CD4-positive, alpha-beta memory T cell (primary cell): ENCODE measurements around the gene SORCS2. TPM values are rescaled to one million over a fixed set of nuclear protein-coding genes. Genes with fewer than 3 reads are reported as not detected.
A peak's percentile ranks its signal among the peaks of the same experiment; 100 is the strongest.

Source experiments
- CTCF ChIA-PET: fragments of 350-600 bp; sonication (Branson Sonifier 250); formaldehyde crosslinking; loops from one replicate; lab custom pipeline; 2021; ENCODE audit warnings: inconsistent platforms; ENCODE audit not compliant: partially characterized antibody; lab: Charles Lee
- POLR2A ChIA-PET: fragments of 350-600 bp; sonication (Branson Sonifier 250); formaldehyde crosslinking; loops from one replicate; lab custom pipeline; 2021; ENCODE audit not compliant: partially characterized antibody; lab: Charles Lee
- DNase-seq, 5 donors: peaks; one replicate each; pipeline versions ENCODE4 v3.0.0 to v3.0.0-alpha.2; 2020 to 2022; ENCODE audit warnings: mixed read lengths in 1 of 5
- H3K27ac ChIP-seq: one replicate; pipeline ENCODE4 v1.7.0; 2013; ENCODE audit warnings: low read depth, low read length
- H3K27me3 ChIP-seq: 2 replicates; pipeline ENCODE4 v1.7.0; 2013; ENCODE audit warnings: mild to moderate bottlenecking, low read length, moderate library complexity; ENCODE audit not compliant: insufficient read depth
- H3K36me3 ChIP-seq: 2 replicates; pipeline ENCODE4 v1.7.0; 2013; ENCODE audit warnings: mild to moderate bottlenecking, low read length, moderate library complexity; ENCODE audit not compliant: insufficient read depth
- H3K4me1 ChIP-seq: 2 replicates; pipeline ENCODE4 v1.7.0; 2013; ENCODE audit warnings: mild to moderate bottlenecking, low read length, moderate library complexity; ENCODE audit not compliant: insufficient read depth
- H3K4me3 ChIP-seq, 2 donors: one replicate each; pipeline ENCODE4 v1.7.0; 2013; ENCODE audit warnings: low read length in 2 of 2, mild to moderate bottlenecking in 1 of 2
- H3K9me3 ChIP-seq, 2 donors: one replicate each; pipeline ENCODE4 v1.7.0; 2013; ENCODE audit warnings: low read length in 2 of 2, control low read depth in 1 of 2; ENCODE audit not compliant: control insufficient read depth in 1 of 2
- H3K27ac Mint-ChIP-seq, 7 donors: one replicate each; pipeline ENCODE4 v1.8.0; 2020 to 2021; ENCODE audit warnings: mixed read lengths in 7 of 7, mild to moderate bottlenecking in 6 of 7, inconsistent platforms in 3 of 7, moderate library complexity in 3 of 7
- H3K27me3 Mint-ChIP-seq, 2 donors: one replicate each; pipeline ENCODE4 v1.8.0; 2020 to 2021; ENCODE audit warnings: mixed read lengths in 2 of 2
- H3K36me3 Mint-ChIP-seq, 2 donors: one replicate each; pipeline ENCODE4 v1.8.0; 2020 to 2021; ENCODE audit warnings: mixed read lengths in 2 of 2, inconsistent platforms in 1 of 2, mild to moderate bottlenecking in 1 of 2
- H3K4me1 Mint-ChIP-seq, 4 donors: one replicate each; pipeline ENCODE4 v1.8.0; 2020 to 2021; ENCODE audit warnings: mixed read lengths in 4 of 4, mild to moderate bottlenecking in 1 of 4
- H3K4me3 Mint-ChIP-seq, 8 donors: one replicate each; pipeline ENCODE4 v1.8.0; 2020 to 2021; ENCODE audit warnings: mixed read lengths in 8 of 8, mild to moderate bottlenecking in 7 of 8, moderate library complexity in 6 of 8, inconsistent platforms in 3 of 8
- H3K9me3 Mint-ChIP-seq, 8 donors: one replicate each; pipeline ENCODE4 v1.8.0; 2020 to 2021; ENCODE audit warnings: mixed read lengths in 8 of 8, mild to moderate bottlenecking in 5 of 8, inconsistent platforms in 3 of 8, moderate library complexity in 1 of 8
- intact Hi-C: fragments of 100-400 bp; cut with micrococcal nuclease; formaldehyde crosslinking; loops from one replicate; pipeline ENCODE4 v1.15.1; 2023
- polyA plus RNA-seq, 2 donors: library from polyadenylated mRNA; unstranded; fragments of 300-500 nt; fragmentation: Illumina TruSeq; gene quantifications; one replicate each; pipeline ENCODE4 v1.2.3, GENCODE V29; 2021
- total RNA-seq, 2 experiments: library from RNA; stranded (reverse); gene quantifications; one replicate each; pipeline ENCODE4 v1.2.3, GENCODE V29; 2021

The SORCS2 gene
- total and polyA plus RNA-seq, 4 experiments from 2014 or later: not detected

DNA sequence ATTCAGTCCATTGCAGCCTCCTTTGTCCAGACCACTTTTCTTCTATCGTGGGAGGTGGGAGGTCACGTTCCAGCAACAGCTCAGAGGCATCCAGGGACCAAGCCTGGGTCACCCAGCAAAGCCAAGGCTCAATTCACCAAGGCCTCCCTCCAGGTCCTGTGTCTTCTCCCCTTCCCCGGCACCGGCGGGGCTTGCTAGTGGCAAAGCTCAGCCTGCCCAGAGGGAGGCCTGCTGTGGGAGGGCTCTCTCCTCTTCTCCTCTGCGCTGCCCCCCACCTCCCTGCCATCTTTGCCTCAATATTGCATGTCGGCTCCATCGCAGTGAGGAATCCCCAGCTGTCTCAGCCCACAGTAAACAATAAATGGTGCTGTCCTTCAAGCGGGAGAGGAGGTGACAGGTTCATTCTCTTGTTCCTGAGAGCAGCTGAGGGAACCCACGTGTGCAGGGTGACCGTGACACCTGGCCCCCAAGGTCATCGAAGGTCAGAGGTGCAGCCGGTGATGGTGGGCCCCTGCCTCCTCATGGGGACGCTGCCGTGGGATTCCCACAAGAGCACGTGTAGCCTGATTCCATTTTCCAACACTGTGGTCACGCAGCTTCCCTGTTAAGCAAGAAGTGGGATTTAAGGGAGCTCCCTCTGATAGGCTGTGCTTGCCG lies 353.9 kb downstream of the SORCS2 start:
- intact Hi-C loops: no loop called here
- H3K27me3 ChIP-seq: no peaks in the 10 kb centered on the region
- Mint-ChIP-seq H3K4me3 (no peak overlapping the region), H3K36me3 (no peaks in the 10 kb centered on the region), H3K4me1 (peaks cover 0 to 1% (median 0%) of the 10 kb centered on the region in 4 donors), H3K27me3 (peaks cover 3 to 13% of the 10 kb centered on the region in 2 donors), H3K27ac (no peak overlapping the region), H3K9me3 (peaks cover 0 to 9% (median 3%) of the 10 kb centered on the region in 8 donors)
- no peaks in the 10 kb centered on the region for H3K36me3 ChIP-seq
- H3K9me3 ChIP-seq: no peaks in the 10 kb centered on the region
- H3K4me1 ChIP-seq: no peaks in the 10 kb centered on the region
- no peak for DNase-seq
- H3K27ac ChIP-seq: no peak overlapping the region
- no peak overlapping the region for H3K4me3 ChIP-seq
- POLR2A ChIA-PET: no interaction called here
- CTCF ChIA-PET: no interaction called here

- Mint-ChIP-seq H3K27me3 (peaks cover 3 to 13% of the 10 kb centered on the region in 2 donors), H3K9me3 (peaks cover 0 to 10% (median 4%) of the 10 kb centered on the region in 8 donors), H3K36me3 (no peaks in the 10 kb centered on the region), H3K4me1 (peaks cover 0 to 1% (median 0%) of the 10 kb centered on the region in 4 donors), H3K27ac (no peak overlapping the region), H3K4me3 (no peak overlapping the region)
- DNase-seq: no peak
- CTCF ChIA-PET: no interaction called here
- Histone ChIP-seq H3K9me3 (peaks cover 0 to under 1% of the 10 kb centered on the region in 2 donors), H3K36me3 (no peaks in the 10 kb centered on the region), H3K27me3 (no peaks in the 10 kb centered on the region), H3K4me1 (no peaks in the 10 kb centered on the region), H3K27ac (no peak overlapping the region), H3K4me3 (no peak overlapping the region)
- intact Hi-C loops: no loop called here
- POLR2A ChIA-PET: no interaction called here
Observed at GRCh38 chr4:7546809-7547367, 354.6 kb downstream of the SORCS2 start.

- Mint-ChIP-seq H3K4me3 (no peak overlapping the region), H3K27me3 (peaks cover 3 to 13% of the 10 kb centered on the region in 2 donors), H3K27ac (no peak overlapping the region), H3K36me3 (no peaks in the 10 kb centered on the region), H3K9me3 (peaks cover 0 to 16% (median 6%) of the 10 kb centered on the region in 8 donors), H3K4me1 (peaks cover 0 to 1% (median 0%) of the 10 kb centered on the region in 4 donors)
- H3K4me1 ChIP-seq: no peaks in the 10 kb centered on the region
- H3K27ac ChIP-seq: no peak overlapping the region
- no peaks in the 10 kb centered on the region for H3K27me3 ChIP-seq
- H3K4me3 ChIP-seq: no peak overlapping the region
- CTCF ChIA-PET: no interaction called here
- POLR2A ChIA-PET: no interaction called here
- DNase-seq: no peak
- peaks cover 0 to 3% of the 10 kb centered on the region in 2 donors for H3K9me3 ChIP-seq
- no peaks in the 10 kb centered on the region for H3K36me3 ChIP-seq
- intact Hi-C loops: no loop called here
Observed at GRCh38 chr4:7547368-7548040, 355.2 kb downstream of the SORCS2 start.

DNA sequence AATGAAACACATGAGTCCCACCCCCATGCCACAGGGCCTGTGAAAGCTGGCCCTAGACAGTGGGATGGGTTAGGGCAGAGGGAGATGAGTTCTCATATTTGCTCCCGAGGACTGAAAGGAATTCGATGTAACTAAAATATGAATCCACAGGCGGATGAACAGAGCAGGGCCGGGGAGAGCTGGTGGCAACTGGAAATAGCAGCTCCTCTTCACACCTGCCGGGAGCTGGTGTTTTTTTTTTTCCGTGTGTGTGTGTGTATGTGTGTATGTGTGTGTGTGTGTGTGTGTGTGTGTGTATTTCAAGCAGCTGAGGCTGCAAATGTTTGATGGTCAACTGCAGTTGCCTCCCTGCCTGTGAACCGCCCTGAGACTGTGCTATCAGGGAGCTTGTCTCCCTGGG lies 357.5 kb downstream of the SORCS2 start:
- peaks cover 8 to 12% of the 10 kb centered on the region in 2 donors for H3K27me3 Mint-ChIP-seq
- ChIA-PET POLR2A (no interaction called here), CTCF (no interaction called here)
- intact Hi-C loops: no loop called here
- Histone ChIP-seq H3K27ac (no peak overlapping the region), H3K4me3 (no peak overlapping the region), H3K4me1 (no peaks in the 10 kb centered on the region), H3K36me3 (no peaks in the 10 kb centered on the region), H3K9me3 (peaks cover 0 to 3% of the 10 kb centered on the region in 2 donors), H3K27me3 (no peaks in the 10 kb centered on the region)
- no peak overlapping the region for H3K4me3 Mint-ChIP-seq
- H3K27ac Mint-ChIP-seq: peak overlapping the region in 1 of 7 donors; percentile 26
- peaks cover 4 to 5% of the 10 kb centered on the region in 2 donors for H3K36me3 Mint-ChIP-seq
- peaks cover 6 to 39% (median 24%) of the 10 kb centered on the region in 8 donors for H3K9me3 Mint-ChIP-seq
- no peak for DNase-seq
- no peaks in the 10 kb centered on the region for H3K4me1 Mint-ChIP-seq

DNA sequence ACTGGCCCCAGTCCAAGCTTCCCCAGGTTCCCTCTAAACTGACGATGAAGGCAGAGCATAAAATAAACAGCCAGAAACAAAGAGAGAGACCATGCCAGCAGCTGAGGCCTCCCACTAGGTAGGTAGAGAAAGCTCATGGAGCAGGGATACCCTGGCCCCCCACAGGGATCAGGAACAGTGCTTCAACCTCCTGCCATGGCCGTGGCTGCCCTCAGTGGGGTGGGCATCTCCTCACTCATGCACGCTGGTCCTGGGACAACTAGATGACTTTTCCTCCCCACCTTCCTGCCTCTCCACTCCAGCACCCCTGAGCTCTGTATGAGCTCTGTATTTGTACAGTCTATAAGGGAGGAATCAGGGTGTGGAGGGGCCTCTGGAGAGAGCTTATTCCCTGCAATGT lies 360.1 kb downstream of the SORCS2 start:
- H3K9me3 ChIP-seq: peaks cover 0 to 3% of the 10 kb centered on the region in 2 donors
- H3K4me3 ChIP-seq: no peak overlapping the region
- DNase-seq: no peak
- peaks cover 6 to 55% (median 34%) of the 10 kb centered on the region in 8 donors for H3K9me3 Mint-ChIP-seq
- peaks cover 8 to 9% of the 10 kb centered on the region in 2 donors for H3K27me3 Mint-ChIP-seq
- H3K27ac Mint-ChIP-seq: no peak overlapping the region
- H3K27me3 ChIP-seq: no peaks in the 10 kb centered on the region
- no peaks in the 10 kb centered on the region for H3K4me1 Mint-ChIP-seq
- H3K4me3 Mint-ChIP-seq: no peak overlapping the region
- ChIA-PET CTCF (no interaction called here), POLR2A (no interaction called here)
- H3K27ac ChIP-seq: no peak overlapping the region
- H3K36me3 ChIP-seq: no peaks in the 10 kb centered on the region
- no peaks in the 10 kb centered on the region for H3K4me1 ChIP-seq
- peaks cover 4 to 5% of the 10 kb centered on the region in 2 donors for H3K36me3 Mint-ChIP-seq
- intact Hi-C loops: no loop called here

- H3K27me3 Mint-ChIP-seq: peaks cover 7 to 8% of the 10 kb centered on the region in 2 donors
- DNase-seq: no peak
- Histone ChIP-seq H3K27ac (no peak overlapping the region), H3K9me3 (peaks cover 0 to 3% of the 10 kb centered on the region in 2 donors), H3K4me3 (no peak overlapping the region), H3K27me3 (no peaks in the 10 kb centered on the region), H3K36me3 (no peaks in the 10 kb centered on the region), H3K4me1 (no peaks in the 10 kb centered on the region)
- no peak overlapping the region for H3K27ac Mint-ChIP-seq
- ChIA-PET CTCF (no interaction called here), POLR2A (no interaction called here)
- no peaks in the 10 kb centered on the region for H3K4me1 Mint-ChIP-seq
- intact Hi-C loops: no loop called here
- H3K36me3 Mint-ChIP-seq: peaks cover 4 to 5% of the 10 kb centered on the region in 2 donors
- peaks cover 6 to 56% (median 34%) of the 10 kb centered on the region in 8 donors for H3K9me3 Mint-ChIP-seq
- no peak overlapping the region for H3K4me3 Mint-ChIP-seq
Observed at GRCh38 chr4:7553280-7553679, 360.9 kb downstream of the SORCS2 start.

DNA sequence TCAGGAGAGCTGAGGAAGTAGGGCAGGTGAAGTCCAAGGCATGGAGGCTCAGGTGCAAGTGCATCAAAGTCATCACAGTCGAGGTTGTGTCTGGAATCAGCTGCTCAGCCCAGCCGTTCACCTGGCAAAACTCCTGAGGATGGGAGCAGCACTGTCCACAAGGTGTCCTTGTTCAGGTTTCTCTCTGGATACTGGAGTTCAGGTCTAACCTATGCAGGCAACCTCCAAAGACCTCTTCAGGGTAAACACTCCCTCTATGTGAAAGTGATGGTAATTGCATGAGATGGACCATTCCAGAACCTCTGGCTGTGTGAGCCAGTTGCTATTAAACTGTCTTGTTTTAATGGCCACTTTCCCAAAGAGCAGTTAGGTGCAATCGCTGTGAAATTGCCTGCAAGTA lies 362.6 kb downstream of the SORCS2 start:
- Histone ChIP-seq H3K4me3 (no peak overlapping the region), H3K36me3 (no peaks in the 10 kb centered on the region), H3K27me3 (no peaks in the 10 kb centered on the region), H3K4me1 (no peaks in the 10 kb centered on the region), H3K27ac (no peak overlapping the region), H3K9me3 (peaks cover 0 to 3% of the 10 kb centered on the region in 2 donors)
- Mint-ChIP-seq H3K36me3 (peaks cover 4 to 5% of the 10 kb centered on the region in 2 donors), H3K9me3 (peaks cover 6 to 55% (median 34%) of the 10 kb centered on the region in 8 donors), H3K27me3 (peaks cover 4 to 5% of the 10 kb centered on the region in 2 donors), H3K27ac (no peak overlapping the region), H3K4me3 (no peak overlapping the region), H3K4me1 (no peaks in the 10 kb centered on the region)
- ChIA-PET POLR2A (no interaction called here), CTCF (no interaction called here)
- no peak for DNase-seq
- intact Hi-C loops: no loop called here
